Glutamatergic neuron (in vitro differentiated cells): ENCODE data around the gene TEDC2. TPM values are rescaled to one million over a fixed set of nuclear protein-coding genes. Genes with fewer than 3 reads are reported as not detected.
"Not testable (repeated sequence)": the region's sequence is repeated elsewhere in the genome, so short reads cannot be mapped to it uniquely, and the experiment has no call there.

Experiments used
- DNase-seq: peaks from one replicate; pipeline ENCODE4 v3.0.0; 2022
- H3K27ac Mint-ChIP-seq: one replicate; pipeline ENCODE4 v1.8.0; 2020; ENCODE audit warnings: mild to moderate bottlenecking, mixed read lengths, inconsistent platforms; ENCODE audit not compliant: unreplicated experiment
- H3K27me3 Mint-ChIP-seq: one replicate; pipeline ENCODE4 v1.8.0; 2020; ENCODE audit warnings: mild to moderate bottlenecking, moderate library complexity, mixed read lengths, inconsistent platforms; ENCODE audit not compliant: unreplicated experiment
- H3K36me3 Mint-ChIP-seq: one replicate; pipeline ENCODE4 v1.8.0; 2020; ENCODE audit warnings: mild to moderate bottlenecking, mixed read lengths, inconsistent platforms; ENCODE audit not compliant: unreplicated experiment
- H3K4me1 Mint-ChIP-seq: one replicate; pipeline ENCODE4 v1.8.0; 2020; ENCODE audit warnings: mild to moderate bottlenecking, low read depth, mixed read lengths, inconsistent platforms; ENCODE audit not compliant: unreplicated experiment
- H3K4me3 Mint-ChIP-seq: one replicate; pipeline ENCODE4 v1.8.0; 2020; ENCODE audit warnings: mild to moderate bottlenecking, mixed read lengths, inconsistent platforms; ENCODE audit not compliant: unreplicated experiment
- H3K9me3 Mint-ChIP-seq: one replicate; pipeline ENCODE4 v1.8.0; 2020; ENCODE audit warnings: mild to moderate bottlenecking, moderate library complexity, mixed read lengths, inconsistent platforms; ENCODE audit not compliant: unreplicated experiment
- total RNA-seq: library from RNA; stranded (reverse); fragmentation: NEBNext Ultra II Directional; extraction: Animal tissue kit (Norgen Biotek cat#: 25700); gene quantifications from one replicate; pipeline ENCODE4 v1.2.1, GENCODE V29; 2021; ENCODE audit not compliant: unreplicated experiment
- TF ChIP-seq, protein P1 (sequence below): fragments of 200-600 bp; sonication (generic); IDR thresholded peaks from one replicate; pipeline ENCODE4 v1.5.0; 2021; ENCODE audit not compliant: partially characterized antibody, unreplicated experiment

Gene TEDC2
- total RNA-seq, 1 donor from 2014 or later = 21.1 TPM

GRCh38 chr16:2432286-2432685, 27.6 kb upstream of the TEDC2 start:
- H3K4me1 Mint-ChIP-seq = peaks cover 13% of the 10 kb centered on the region
- DNase-seq = no peak
- no peak overlapping the region for H3K4me3 Mint-ChIP-seq
- TF ChIP-seq, protein P1, sequence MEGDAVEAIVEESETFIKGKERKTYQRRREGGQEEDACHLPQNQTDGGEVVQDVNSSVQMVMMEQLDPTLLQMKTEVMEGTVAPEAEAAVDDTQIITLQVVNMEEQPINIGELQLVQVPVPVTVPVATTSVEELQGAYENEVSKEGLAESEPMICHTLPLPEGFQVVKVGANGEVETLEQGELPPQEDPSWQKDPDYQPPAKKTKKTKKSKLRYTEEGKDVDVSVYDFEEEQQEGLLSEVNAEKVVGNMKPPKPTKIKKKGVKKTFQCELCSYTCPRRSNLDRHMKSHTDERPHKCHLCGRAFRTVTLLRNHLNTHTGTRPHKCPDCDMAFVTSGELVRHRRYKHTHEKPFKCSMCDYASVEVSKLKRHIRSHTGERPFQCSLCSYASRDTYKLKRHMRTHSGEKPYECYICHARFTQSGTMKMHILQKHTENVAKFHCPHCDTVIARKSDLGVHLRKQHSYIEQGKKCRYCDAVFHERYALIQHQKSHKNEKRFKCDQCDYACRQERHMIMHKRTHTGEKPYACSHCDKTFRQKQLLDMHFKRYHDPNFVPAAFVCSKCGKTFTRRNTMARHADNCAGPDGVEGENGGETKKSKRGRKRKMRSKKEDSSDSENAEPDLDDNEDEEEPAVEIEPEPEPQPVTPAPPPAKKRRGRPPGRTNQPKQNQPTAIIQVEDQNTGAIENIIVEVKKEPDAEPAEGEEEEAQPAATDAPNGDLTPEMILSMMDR = no peak
- H3K9me3 Mint-ChIP-seq = peaks cover 10% of the 10 kb centered on the region
- no peaks in the 10 kb centered on the region for H3K36me3 Mint-ChIP-seq
- no peak overlapping the region for H3K27ac Mint-ChIP-seq
- peaks cover 7% of the 10 kb centered on the region for H3K27me3 Mint-ChIP-seq

DNA sequence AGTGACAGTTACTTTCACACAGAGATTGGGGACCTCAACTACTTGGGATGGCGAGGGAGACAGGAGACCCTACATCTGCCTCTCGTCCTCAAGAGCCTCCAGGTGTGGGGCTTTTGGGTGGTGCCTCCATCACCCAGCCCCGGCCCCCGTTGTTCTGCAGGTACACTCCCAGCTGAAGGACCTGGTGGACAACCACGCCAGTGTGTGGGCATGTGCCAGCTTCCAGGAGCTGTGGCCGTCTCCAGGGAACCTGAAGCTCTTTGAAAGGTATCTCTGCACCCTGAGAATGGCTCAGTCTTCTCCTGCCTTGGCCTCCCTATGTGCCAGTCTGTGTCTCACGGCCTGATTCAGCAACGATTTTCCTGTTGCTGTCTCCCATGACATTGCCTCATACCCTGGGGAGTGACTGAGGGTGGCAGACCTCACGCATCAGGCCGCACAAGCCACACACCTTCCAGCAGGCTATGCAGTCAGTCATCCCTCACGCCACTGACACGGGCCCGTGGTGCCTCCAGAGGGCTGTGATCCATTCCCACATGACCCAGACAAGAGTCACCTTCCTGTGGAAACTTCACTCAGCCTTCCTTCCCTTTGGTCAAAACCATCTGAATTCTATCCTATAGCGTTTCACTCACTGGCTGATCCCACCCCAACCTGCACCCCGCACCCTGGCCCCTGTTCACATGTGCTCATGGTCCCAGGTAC, 27.0 kb upstream of the TEDC2 start:
- DNase-seq = no peak
- no peaks in the 10 kb centered on the region for H3K36me3 Mint-ChIP-seq
- H3K27me3 Mint-ChIP-seq = peaks cover 8% of the 10 kb centered on the region
- peaks cover 8% of the 10 kb centered on the region for H3K9me3 Mint-ChIP-seq
- TF ChIP-seq, protein P1 = no peak
- no peak overlapping the region for H3K27ac Mint-ChIP-seq
- no peak overlapping the region for H3K4me3 Mint-ChIP-seq
- H3K4me1 Mint-ChIP-seq = peaks cover 8% of the 10 kb centered on the region

GRCh38 chr16:2435236-2435635, 24.7 kb upstream of the TEDC2 start:
- not testable (repeated sequence) for H3K27me3 Mint-ChIP-seq, H3K36me3 Mint-ChIP-seq, H3K9me3 Mint-ChIP-seq, H3K27ac Mint-ChIP-seq, H3K4me1 Mint-ChIP-seq, DNase-seq, H3K4me3 Mint-ChIP-seq

- Mint-ChIP-seq H3K27ac (no peak overlapping the region), H3K4me3 (no peak overlapping the region), H3K9me3 (no peaks in the 10 kb centered on the region), H3K36me3 (no peaks in the 10 kb centered on the region), H3K4me1 (no peaks in the 10 kb centered on the region), H3K27me3 (peaks cover 2% of the 10 kb centered on the region)
- TF ChIP-seq, protein P1 = no peak
- no peak for DNase-seq
Measured at GRCh38 chr16:2436110-2436509, 23.8 kb upstream of the TEDC2 start.

- TF ChIP-seq, protein P1 = no peak
- H3K27ac Mint-ChIP-seq = no peak overlapping the region
- no peaks in the 10 kb centered on the region for H3K4me1 Mint-ChIP-seq
- no peaks in the 10 kb centered on the region for H3K9me3 Mint-ChIP-seq
- peaks cover 2% of the 10 kb centered on the region for H3K27me3 Mint-ChIP-seq
- H3K36me3 Mint-ChIP-seq = no peaks in the 10 kb centered on the region
- DNase-seq = no peak
- H3K4me3 Mint-ChIP-seq = no peak overlapping the region
Measured at GRCh38 chr16:2437032-2437790, 22.7 kb upstream of the TEDC2 start.
